ENCODE data around the gene FHOD3.

FHOD3 gene

GRCh38 chr18:36529747-36530146 is 232.2 kb downstream of the FHOD3 start:
- no peak overlapping the region for H3K4me3 ChIP-seq (replicated peaks; ENCODE audit: low read depth, low read length)
- no peak for DNase-seq (ENCODE audit: extremely low read depth, low read depth)
- TF ChIP-seq, protein P1, sequence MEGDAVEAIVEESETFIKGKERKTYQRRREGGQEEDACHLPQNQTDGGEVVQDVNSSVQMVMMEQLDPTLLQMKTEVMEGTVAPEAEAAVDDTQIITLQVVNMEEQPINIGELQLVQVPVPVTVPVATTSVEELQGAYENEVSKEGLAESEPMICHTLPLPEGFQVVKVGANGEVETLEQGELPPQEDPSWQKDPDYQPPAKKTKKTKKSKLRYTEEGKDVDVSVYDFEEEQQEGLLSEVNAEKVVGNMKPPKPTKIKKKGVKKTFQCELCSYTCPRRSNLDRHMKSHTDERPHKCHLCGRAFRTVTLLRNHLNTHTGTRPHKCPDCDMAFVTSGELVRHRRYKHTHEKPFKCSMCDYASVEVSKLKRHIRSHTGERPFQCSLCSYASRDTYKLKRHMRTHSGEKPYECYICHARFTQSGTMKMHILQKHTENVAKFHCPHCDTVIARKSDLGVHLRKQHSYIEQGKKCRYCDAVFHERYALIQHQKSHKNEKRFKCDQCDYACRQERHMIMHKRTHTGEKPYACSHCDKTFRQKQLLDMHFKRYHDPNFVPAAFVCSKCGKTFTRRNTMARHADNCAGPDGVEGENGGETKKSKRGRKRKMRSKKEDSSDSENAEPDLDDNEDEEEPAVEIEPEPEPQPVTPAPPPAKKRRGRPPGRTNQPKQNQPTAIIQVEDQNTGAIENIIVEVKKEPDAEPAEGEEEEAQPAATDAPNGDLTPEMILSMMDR (IDR thresholded peaks at IDR 0.05; ENCODE audit: low read depth, low read length, missing control alignments), result no peak

DNA sequence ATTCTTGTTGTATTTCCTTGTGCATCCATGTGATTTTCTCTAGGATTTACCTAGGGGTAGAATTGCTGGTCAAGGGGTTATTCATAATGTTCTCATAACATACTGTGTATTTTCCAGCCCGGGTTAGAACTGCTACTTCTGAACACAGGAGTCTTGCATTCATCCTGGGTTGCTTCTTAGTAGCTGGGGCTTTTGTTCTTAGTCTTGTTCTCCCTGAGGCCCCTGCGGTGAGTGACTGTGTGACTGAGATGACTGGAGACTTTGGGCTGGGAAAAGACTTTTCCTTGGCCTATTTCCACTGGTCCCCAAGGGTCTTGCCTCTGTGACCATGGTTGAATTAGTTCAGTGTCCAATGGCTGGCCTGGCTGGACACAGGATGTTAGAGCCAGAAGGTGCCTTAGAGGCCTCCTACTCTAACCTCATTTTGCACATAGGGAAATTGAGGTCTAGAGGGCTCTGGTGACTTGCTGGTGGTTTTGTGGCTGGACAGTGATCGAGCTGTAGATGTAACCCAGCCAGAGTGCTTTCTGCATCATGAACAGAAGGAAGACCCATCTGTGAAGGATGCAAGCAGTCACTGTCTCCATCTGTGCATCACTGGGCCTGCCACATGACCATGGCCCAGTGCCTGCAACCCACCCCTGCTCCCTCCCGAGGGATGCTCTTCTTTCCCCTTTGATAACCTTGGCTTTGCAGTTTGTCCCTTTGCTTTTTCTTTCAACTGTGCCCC is 233.3 kb downstream of the FHOD3 start:
- TF ChIP-seq, protein P1 (IDR thresholded peaks at IDR 0.05; ENCODE audit: low read depth, low read length, missing control alignments), result no peak
- H3K4me3 ChIP-seq (replicated peaks; ENCODE audit: low read depth, low read length), result no peak overlapping the region
- DNase-seq (ENCODE audit: extremely low read depth, low read depth), result no peak

- TF ChIP-seq, protein P1 (IDR thresholded peaks at IDR 0.05; ENCODE audit: low read depth, low read length, missing control alignments), result no peak
- no peak overlapping the region for H3K4me3 ChIP-seq (replicated peaks; ENCODE audit: low read depth, low read length)
- no peak for DNase-seq (ENCODE audit: extremely low read depth, low read depth)
Measured at GRCh38 chr18:36531636-36532035, 234.1 kb downstream of the FHOD3 start.

DNA sequence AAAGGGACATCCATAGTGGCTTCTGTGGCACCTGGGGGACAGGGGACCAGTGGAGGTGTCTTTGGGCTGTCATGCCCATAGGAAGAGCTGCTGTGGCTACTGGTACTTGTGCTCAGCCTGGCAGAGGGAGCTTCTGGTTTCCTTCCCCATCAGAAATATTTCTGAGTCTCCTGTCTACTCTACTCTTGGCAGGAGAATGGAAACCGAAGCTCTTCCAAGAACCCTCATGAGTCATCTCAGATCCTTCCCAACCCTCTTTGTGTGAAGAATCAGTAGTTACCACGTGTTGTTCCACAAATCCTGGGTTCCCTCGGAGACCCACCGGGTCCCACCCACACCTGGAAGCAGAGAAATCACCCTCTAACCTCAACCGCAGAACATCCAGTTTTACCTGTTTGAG is 234.9 kb downstream of the FHOD3 start:
- DNase-seq (ENCODE audit: extremely low read depth, low read depth), result no peak
- no peak overlapping the region for H3K4me3 ChIP-seq (replicated peaks; ENCODE audit: low read depth, low read length)
- TF ChIP-seq, protein P1 (IDR thresholded peaks at IDR 0.05; ENCODE audit: low read depth, low read length, missing control alignments), result no peak

DNA sequence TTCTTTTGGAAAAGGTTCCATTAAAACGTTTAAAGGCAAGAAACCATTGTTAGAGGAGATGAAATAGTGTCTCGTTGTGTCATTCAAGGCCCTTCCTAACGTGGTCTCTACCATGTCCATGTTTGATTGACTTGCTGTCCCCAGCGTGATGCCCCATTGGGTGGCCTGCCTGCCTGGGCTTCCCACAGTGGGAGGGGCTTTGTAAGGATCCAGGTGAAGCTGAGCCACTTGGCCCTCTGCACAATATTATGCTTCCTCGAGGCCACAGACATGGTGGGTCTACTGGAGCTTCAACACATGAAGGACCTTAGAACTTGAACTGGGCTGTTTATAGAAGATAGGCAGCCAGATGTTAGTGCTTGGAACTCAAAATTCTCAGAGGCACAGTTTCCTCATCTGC is 235.3 kb downstream of the FHOD3 start:
- DNase-seq (ENCODE audit: extremely low read depth, low read depth), result no peak
- TF ChIP-seq, protein P1 (IDR thresholded peaks at IDR 0.05; ENCODE audit: low read depth, low read length, missing control alignments), result no peak
- no peak overlapping the region for H3K4me3 ChIP-seq (replicated peaks; ENCODE audit: low read depth, low read length)

DNA sequence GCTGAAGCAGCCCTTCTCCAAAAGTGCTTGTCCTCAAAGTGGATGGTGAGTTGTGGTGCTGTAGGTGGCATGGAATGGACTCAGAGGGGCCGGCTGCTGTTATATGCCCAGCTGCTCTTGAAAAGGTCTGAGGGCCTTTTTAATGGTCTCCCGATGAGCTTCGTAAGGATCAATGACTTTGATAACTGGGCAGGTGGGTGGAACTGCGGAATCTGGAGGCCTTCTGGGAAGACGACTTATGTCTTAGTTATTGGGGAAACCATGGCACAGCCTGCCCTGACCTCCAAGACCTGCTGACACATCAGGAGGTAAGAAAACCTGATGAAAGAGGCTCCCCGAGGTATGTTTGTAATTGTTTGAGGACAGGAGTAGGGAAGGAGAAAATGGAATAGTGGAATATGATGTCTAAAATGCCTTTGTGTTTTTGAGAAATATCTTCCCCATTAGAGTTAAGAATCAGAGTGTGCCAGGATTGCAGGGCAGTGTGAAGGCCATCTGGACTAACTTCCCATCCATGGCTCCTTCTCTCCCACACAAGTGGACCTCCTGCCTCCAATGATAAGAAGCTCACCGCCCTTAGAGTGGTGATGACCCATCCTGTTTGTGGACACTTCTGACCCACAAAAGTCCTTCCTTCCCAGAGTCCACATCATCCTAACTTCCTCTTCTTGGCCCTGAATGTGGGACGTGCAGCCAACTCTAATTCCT is 236.1 kb downstream of the FHOD3 start:
- H3K4me3 ChIP-seq (replicated peaks; ENCODE audit: low read depth, low read length), result no peak overlapping the region
- TF ChIP-seq, protein P1 (IDR thresholded peaks at IDR 0.05; ENCODE audit: low read depth, low read length, missing control alignments), result no peak
- no peak for DNase-seq (ENCODE audit: extremely low read depth, low read depth)

Measured in HFF-Myc (cell line).